Hematopoietic multipotent progenitor cell treated with erythropoietin and hydrocortisone succinate and interleukin-3 and kit ligand, for 8 days (in vitro differentiated cells): ENCODE data around the gene TTC28.
"Not testable (repeated sequence)": the region's sequence is repeated elsewhere in the genome, so short reads cannot be mapped to it uniquely, and the experiment has no call there.

ENCODE experiments used
- DNase-seq: peaks from one replicate; pipeline ENCODE4 v3.0.0-alpha.2; 2015

TTC28 gene

GRCh38 chr22:28172892-28173670, 506.6 kb downstream of the TTC28 start:
- DNase-seq: no peak

GRCh38 chr22:28171712-28172111, 507.9 kb downstream of the TTC28 start:
- no peak for DNase-seq

GRCh38 chr22:28171115-28171514, 508.5 kb downstream of the TTC28 start:
- no peak for DNase-seq

- DNase-seq: not testable (repeated sequence)
These were observed 510.3 kb downstream of the TTC28 start for GRCh38 chr22:28169314-28169713.

- no peak for DNase-seq
These were observed 523.8 kb downstream of the TTC28 start for GRCh38 chr22:28155808-28156207.

DNA sequence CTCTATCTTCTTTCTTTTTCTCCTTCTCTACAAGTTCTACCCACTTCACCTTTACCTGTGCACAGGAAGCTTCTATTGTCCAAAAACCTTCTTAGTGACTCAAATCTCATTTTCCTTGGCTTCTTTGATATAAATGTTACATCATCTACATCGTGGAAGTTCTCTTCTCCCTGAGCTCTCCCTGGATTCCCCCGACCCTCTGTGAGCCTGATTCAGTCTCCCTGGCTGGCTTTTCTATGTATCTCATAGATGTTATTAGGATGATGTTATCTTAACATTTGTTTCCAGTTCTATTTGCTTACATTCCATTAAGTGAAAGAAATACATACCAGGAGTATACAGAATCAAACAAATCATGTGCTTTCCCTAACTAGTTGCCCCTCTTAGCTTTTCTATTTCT, 524.8 kb downstream of the TTC28 start:
- no peak for DNase-seq

DNA sequence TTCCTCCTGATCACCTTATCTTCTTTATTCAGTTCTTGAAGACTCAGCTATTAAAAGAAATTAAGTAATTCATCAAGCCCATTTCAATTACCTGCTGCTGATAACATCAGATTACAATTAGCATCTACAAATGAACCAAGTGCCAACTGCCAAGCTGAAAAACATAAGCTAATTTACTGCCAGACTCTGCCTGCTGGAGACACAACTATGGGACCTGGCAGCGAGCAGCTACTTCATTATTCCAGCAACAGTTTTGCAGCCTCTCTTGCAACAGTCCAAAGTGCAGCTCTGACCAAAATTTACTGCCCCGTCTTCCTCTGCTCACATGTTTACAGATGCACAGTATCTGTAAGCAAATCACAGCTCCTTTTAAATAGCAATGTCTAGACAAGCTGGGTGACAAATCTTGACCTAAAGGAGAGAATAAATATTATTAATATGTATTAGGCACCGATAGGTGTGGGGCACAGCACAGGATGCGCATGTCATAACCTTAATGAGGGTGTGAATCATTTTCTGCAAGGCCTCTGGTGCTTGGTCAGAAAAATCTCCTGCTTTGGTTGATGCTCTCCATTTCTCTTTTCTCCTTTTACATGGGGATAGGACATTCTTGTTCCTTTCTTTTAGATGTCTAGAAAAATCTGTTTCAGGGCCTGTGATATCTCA, 528.4 kb downstream of the TTC28 start:
- no peak for DNase-seq

DNA sequence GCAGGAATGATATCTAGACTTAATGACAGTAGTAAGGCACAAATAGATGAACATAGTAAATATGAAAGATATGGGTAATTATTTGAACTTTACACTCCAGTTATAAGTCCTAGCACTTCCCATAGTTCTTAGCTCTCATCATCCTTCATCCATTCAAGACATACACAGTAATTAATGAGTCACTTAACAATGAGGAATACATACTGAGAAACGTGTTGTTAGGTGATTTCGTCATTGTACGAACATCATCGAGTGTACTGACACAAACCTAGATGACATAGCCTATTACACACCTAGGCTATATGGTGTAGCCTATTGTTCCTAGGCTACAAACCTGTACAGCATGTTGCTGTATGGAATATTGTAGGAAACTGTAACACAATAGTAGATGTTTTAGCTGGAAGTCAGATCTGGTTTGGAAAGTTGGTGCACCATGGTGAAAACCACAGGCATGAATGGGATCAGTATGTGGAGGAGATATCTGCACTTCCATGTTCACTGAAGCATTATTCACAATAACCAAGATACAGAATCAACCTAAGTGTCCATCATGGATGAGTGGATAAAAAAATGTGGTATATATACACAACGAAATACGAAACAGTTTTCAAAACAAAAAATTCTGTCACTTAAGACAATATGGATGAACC, 530.7 kb downstream of the TTC28 start:
- DNase-seq: no peak

- no peak for DNase-seq
These were observed 532.2 kb downstream of the TTC28 start for GRCh38 chr22:28147401-28147800.

- no peak for DNase-seq
These were observed 533.0 kb downstream of the TTC28 start for GRCh38 chr22:28146401-28147314.

GRCh38 chr22:28143961-28144745, 535.5 kb downstream of the TTC28 start:
- DNase-seq: no peak

GRCh38 chr22:28143241-28143865, 536.3 kb downstream of the TTC28 start:
- DNase-seq: no peak

DNA sequence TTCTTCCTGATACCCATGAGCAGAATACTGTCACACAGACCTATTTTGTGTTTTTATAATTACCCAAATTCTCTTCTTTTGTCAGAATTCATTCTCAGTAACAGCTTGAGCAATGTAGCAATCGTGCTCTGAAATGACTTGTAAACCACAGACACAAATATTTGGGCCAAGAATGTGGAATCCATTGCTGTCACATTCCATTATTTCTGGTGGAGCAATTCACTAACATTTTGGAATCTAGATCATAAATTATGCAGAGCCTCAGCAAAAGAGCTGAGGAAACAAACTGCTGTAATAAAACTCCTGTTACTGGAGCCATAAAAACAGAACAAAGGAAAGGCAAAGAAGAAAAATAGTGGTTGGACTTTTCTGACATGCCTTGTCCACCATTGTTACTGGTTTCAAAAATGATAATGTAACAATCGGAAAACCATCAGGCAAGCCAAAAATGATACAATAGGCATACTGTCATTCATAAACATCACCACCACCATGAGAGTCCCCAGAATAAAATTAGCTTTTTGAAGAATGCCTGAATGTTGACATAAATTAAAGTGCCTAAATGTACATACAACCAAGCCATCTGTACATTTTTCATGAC, 537.2 kb downstream of the TTC28 start:
- no peak for DNase-seq

DNA sequence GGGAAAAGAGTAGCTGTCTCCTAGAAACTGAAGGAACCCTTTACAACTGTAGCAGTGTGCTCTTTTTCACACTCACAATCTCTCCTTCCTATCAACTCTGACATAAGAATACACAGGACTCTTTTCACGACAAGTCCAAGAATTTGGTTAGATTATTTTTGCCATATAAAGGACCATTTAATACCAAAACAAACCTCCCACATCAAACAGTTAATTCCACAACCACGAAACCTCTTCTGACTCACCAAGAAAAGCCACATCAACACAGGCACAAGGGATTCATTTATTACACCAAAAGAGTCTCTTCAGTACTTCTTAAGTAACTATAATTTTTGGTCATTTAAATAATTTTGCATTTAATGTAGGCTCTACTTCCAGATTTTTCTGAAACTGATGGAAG, 538.0 kb downstream of the TTC28 start:
- no peak for DNase-seq

DNA sequence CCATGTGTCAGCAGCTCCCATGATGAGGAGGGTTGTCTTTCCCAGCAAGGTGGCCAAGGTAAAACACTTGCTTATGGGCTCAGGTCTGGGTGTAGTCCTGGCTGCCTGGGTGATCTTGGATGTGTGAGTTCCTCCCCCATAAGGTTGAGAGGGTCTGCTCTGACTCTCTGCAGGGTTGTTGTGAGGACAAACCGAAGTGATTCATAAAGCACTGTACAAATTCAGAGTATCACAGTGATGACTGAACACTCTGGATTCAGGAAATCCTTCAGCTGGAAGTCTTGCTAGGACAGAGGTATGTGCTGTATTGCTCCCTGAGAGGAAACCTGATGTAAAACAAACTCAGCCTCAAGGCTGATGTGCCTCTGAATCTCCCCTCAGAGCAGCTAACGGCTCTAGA, 539.7 kb downstream of the TTC28 start:
- no peak for DNase-seq

DNA sequence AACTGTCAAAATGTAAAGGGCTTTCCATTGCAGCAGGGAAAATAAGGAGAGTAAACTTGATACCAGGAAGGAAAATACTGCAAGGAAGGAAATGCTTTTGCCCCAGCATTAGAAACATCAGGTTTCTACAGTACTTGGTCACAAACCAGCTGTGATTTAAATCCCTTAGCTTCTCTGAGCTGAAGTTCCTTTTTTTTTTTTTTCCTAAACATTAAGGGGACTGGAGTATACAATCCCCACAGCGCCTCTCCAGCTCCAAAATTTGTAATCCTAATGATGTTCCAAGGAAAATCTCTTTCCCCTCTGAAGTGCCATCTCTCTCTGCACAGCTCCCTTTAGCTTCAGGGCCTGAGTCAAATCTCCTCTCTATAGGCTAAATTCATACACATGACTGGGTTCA, 540.1 kb downstream of the TTC28 start:
- no peak for DNase-seq

- DNase-seq: no peak
These were observed 542.6 kb downstream of the TTC28 start for GRCh38 chr22:28137036-28137435.

GRCh38 chr22:28132466-28132865, 547.2 kb downstream of the TTC28 start:
- DNase-seq: no peak

- no peak for DNase-seq
These were observed 550.2 kb downstream of the TTC28 start for GRCh38 chr22:28129319-28129962.

DNA sequence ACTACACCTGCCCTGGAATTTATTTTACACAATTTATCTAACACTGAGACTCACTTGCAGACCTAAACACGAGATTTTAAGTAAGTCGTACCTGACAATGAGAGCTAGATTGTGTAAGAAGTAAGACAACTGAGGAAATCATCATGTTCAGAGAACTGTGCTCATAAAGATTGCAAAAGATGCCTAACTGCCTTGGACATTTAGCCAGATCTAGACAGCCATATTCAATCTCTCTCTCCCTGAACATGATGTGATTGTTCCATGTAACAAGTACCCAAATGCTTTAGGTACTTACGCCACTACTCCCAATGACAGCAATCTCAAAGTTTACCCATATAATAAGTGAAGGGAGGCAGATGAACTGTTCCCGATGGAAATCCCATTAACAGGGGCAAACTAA, 550.8 kb downstream of the TTC28 start:
- DNase-seq: no peak

DNA sequence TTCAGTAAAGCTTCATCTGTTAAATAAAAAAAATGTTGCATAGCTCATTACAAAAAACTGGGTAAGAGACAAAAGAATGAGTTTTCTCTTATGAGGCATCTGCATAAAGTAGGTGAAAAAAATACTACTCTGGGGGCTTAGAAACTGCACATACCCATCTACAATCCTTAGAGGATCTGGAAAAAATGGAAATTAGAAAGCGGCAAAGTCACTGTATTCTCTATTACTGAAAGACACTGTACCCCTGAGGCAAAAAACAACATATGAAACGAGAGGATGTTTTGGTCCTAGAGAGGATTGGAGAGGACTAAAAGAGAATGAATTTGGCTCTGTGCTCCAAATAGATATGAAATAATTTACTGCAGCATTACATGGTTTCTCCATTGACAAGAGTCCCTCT, 553.8 kb downstream of the TTC28 start:
- DNase-seq: no peak
